Peyer's patch (tissue), 4 donors: ENCODE measurements around the gene MAP7D3.

Source experiments
- POLR2A ChIP-seq, 2 donors: fragments of 450-650 bp; IDR thresholded peaks; one replicate each; pipeline ENCODE4 v1.5.1; 2017; ENCODE audit warnings: antibody characterized with exemption in 2 of 2, mild to moderate bottlenecking in 2 of 2, moderate library complexity in 2 of 2
- TF ChIP-seq, protein P1 (sequence below), 6 experiments: fragments of 450-650 bp in 4 of 6; fragments of 200-600 bp in 2 of 6; sonication (generic) in 1 of 6; IDR thresholded peaks; one replicate each; pipeline ENCODE4 v1.5.1; 2017 to 2019; ENCODE audit warnings: antibody characterized with exemption in 6 of 6, mild to moderate bottlenecking in 3 of 6, moderate library complexity in 1 of 6

DNA sequence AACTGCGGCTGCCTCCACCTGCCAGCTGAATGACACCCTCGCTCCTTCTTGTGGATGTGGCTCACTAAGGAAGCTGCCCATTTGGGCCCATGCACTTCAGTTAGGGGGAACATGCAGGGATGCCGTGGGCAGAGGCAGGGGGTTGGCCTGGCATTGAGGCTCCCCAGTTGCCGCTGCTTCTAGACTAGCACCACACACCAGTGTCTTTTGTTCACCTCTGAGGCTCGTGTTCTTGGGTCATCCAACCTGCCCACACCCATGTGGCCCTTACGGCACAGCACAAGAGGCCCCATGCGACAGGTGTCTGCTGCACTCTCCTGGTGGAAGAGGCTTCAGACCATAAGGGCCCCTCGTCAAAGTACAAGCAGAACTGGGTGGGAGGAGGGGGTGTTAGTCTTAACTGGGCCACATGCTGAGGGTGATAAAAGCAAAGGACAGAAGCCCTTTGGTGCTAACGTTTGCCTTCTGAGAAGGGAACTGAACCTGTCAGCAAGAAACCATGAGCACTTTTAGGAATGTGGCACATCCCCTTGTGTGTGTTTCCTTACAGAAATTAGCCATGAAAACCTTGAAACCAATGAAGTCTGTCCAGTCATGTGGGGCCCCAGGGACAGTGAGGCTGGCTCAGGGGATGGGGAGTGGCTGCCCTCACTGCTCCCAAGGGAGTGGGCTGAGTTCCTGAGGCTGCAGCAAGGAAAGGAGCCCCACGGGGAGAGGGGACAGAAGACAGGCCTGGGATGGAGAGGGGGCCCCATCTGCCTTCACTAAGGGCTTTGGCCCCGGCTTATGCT is 39.2 kb downstream of the MAP7D3 start:
- TF ChIP-seq POLR2A (IDR thresholded peaks at IDR 0.05): no peak
- TF ChIP-seq, protein P1, sequence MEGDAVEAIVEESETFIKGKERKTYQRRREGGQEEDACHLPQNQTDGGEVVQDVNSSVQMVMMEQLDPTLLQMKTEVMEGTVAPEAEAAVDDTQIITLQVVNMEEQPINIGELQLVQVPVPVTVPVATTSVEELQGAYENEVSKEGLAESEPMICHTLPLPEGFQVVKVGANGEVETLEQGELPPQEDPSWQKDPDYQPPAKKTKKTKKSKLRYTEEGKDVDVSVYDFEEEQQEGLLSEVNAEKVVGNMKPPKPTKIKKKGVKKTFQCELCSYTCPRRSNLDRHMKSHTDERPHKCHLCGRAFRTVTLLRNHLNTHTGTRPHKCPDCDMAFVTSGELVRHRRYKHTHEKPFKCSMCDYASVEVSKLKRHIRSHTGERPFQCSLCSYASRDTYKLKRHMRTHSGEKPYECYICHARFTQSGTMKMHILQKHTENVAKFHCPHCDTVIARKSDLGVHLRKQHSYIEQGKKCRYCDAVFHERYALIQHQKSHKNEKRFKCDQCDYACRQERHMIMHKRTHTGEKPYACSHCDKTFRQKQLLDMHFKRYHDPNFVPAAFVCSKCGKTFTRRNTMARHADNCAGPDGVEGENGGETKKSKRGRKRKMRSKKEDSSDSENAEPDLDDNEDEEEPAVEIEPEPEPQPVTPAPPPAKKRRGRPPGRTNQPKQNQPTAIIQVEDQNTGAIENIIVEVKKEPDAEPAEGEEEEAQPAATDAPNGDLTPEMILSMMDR (IDR thresholded peaks at IDR 0.05): no peak
